ENCODE results near the gene UBE4B. TPM values are rescaled to one million over a fixed set of nuclear protein-coding genes. Genes with fewer than 3 reads are reported as not detected.

Gene UBE4B
- total and polyA plus RNA-seq, 10 of the 15 experiments (the other 5 are each of a cell fraction or from before 2014, with no cell fraction given): 2.9 to 32.6 (median 20.7) TPM

DNA sequence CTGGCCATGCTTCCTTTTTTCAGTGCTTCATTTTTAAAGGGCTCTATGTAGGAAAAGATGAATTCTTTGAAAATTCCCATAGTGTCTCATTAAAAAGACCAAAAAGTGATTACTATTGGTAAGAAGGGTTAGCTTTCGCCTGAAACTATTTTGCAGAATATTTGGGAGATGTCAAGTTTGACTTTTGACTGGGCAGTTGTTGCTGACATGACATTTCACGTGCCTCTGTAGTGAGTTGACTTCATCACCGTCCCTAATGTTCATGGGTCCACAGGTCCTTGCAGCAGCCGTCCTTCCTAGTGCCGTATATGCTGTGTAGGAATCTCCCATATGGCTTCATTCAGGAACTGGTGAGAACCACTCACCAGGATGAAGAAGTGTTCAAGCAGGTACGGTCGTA, 88.9 kb downstream of the UBE4B start (continued):
- no peak for TF ChIP-seq NR2F1 (conservative IDR thresholded peaks at IDR 0.05)
- TF ChIP-seq HDAC6 (IDR thresholded peaks at IDR 0.05; ENCODE audit: unreplicated experiment): no peak
- TF ChIP-seq RUNX3 (IDR thresholded peaks at IDR 0.05; ENCODE audit: low read length): no peak
- no peak for TF ChIP-seq SP1 (IDR thresholded peaks at IDR 0.05; ENCODE audit: low read depth, low read length)
- TF ChIP-seq ZNF217 (IDR thresholded peaks at IDR 0.05): no peak
- TF ChIP-seq, protein P1, sequence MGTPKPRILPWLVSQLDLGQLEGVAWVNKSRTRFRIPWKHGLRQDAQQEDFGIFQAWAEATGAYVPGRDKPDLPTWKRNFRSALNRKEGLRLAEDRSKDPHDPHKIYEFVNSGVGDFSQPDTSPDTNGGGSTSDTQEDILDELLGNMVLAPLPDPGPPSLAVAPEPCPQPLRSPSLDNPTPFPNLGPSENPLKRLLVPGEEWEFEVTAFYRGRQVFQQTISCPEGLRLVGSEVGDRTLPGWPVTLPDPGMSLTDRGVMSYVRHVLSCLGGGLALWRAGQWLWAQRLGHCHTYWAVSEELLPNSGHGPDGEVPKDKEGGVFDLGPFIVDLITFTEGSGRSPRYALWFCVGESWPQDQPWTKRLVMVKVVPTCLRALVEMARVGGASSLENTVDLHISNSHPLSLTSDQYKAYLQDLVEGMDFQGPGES (IDR thresholded peaks at IDR 0.05): no peak
- TF ChIP-seq NFIC (IDR thresholded peaks at IDR 0.05; ENCODE audit: low read depth, low read length): no peak
- TF ChIP-seq, protein P2, sequence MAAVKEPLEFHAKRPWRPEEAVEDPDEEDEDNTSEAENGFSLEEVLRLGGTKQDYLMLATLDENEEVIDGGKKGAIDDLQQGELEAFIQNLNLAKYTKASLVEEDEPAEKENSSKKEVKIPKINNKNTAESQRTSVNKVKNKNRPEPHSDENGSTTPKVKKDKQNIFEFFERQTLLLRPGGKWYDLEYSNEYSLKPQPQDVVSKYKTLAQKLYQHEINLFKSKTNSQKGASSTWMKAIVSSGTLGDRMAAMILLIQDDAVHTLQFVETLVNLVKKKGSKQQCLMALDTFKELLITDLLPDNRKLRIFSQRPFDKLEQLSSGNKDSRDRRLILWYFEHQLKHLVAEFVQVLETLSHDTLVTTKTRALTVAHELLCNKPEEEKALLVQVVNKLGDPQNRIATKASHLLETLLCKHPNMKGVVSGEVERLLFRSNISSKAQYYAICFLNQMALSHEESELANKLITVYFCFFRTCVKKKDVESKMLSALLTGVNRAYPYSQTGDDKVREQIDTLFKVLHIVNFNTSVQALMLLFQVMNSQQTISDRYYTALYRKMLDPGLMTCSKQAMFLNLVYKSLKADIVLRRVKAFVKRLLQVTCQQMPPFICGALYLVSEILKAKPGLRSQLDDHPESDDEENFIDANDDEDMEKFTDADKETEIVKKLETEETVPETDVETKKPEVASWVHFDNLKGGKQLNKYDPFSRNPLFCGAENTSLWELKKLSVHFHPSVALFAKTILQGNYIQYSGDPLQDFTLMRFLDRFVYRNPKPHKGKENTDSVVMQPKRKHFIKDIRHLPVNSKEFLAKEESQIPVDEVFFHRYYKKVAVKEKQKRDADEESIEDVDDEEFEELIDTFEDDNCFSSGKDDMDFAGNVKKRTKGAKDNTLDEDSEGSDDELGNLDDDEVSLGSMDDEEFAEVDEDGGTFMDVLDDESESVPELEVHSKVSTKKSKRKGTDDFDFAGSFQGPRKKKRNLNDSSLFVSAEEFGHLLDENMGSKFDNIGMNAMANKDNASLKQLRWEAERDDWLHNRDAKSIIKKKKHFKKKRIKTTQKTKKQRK (IDR thresholded peaks at IDR 0.05; ENCODE audit: low read depth, low read length): no peak
- TF ChIP-seq FOXK2 (IDR thresholded peaks at IDR 0.05): no peak

DNA sequence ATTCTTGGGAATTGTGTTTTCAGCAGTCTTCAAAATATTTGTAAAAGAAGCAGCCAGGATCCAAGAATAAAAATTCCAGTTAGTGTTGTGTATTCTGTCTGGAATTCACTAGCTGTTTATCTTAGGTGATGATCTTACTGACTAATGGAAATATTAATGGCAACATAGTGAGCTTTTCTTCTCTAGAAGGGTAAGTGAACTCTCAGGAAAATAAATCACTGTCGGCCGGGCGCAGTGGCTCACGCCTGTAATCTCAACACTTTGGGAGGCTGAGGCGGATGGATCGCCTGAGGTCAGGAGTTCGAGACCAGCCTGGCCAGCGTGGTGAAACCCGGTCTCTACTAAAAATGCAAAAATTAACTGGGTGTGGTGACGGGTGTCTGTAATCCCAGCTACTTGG, 90.2 kb downstream of the UBE4B start:
- ATAC-seq (no peak), DNase-seq (ENCODE audit: low read depth, low spot score) (no peak), FAIRE-seq (no peak)
- CTCF ChIA-PET: interaction anchor here (0.7 kb wide), 1 partner anchor 42 kb away, joined by 3 read pairs; no protein-coding TSS in a partner anchor
- POLR2A ChIA-PET: interaction anchor here (1.0 kb wide), 1 partner anchor 38 kb away, joined by 3 read pairs; no protein-coding TSS in a partner anchor
- H3K9me3 ChIP-seq (replicated peaks; ENCODE audit: control insufficient read depth, insufficient read depth, low read length): no peaks in the 10 kb centered on the region
- peaks cover 0 to 4% of the 10 kb centered on the region in 2 experiments; a peak in 3 of 4 replicates for H3K36me3 ChIP-seq (ENCODE audit: control insufficient read depth in 2 of 2, insufficient read depth in 2 of 2, low read length in 1 of 2)
- in situ Hi-C loops (cut with MboI) (no loop called here), intact Hi-C loops (cut with micrococcal nuclease; ENCODE audit: unreplicated experiment) (loop anchor here (10.0 kb wide), 1 partner anchor 212 kb away; no protein-coding TSS in a partner anchor)
- no peak overlapping the region for H3K4me2 ChIP-seq (ENCODE audit: control insufficient read depth, insufficient read depth)
- H3K4me1 ChIP-seq (ENCODE audit: control insufficient read depth, insufficient read depth, low read length): no peaks in the 10 kb centered on the region
- 100% methylated on average over 10 of the region's 10 CpGs for WGBS (ENCODE audit: insufficient coverage, insufficient replicate concordance, low lambda C conversion rate, missing lambda C conversion rate)
- RAD21 ChIA-PET (ENCODE audit: unreplicated experiment): interaction anchor here (0.7 kb wide), 1 partner anchor 68 kb away, joined by 3 read pairs; no protein-coding TSS in a partner anchor
- no peaks in the 10 kb centered on the region for H3K27me3 ChIP-seq (replicated peaks in 1 of 2; ENCODE audit: control insufficient read depth in 2 of 2, insufficient read depth in 2 of 2, low read length in 1 of 2)
- H3K4me3 ChIP-seq: no peak overlapping the region
- BruUV-seq (replicated peaks): no TSS peak
- H4K20me1 ChIP-seq (ENCODE audit: control insufficient read depth, insufficient read depth): no peaks in the 10 kb centered on the region
- H3K27ac ChIP-seq (ENCODE audit: control insufficient read depth, insufficient read depth): no peak overlapping the region
- H2AFZ ChIP-seq (ENCODE audit: control insufficient read depth, low read depth, low read length): no peak overlapping the region
- H3K9ac ChIP-seq (ENCODE audit: control insufficient read depth, insufficient read depth, low read length): no peak overlapping the region
- H3K79me2 ChIP-seq (ENCODE audit: control insufficient read depth, insufficient read depth, low read length): no peaks in the 10 kb centered on the region
- SMC1A ChIA-PET (ENCODE audit: uncharacterized antibody, unreplicated experiment): interaction anchor here (1.2 kb wide), 1 partner anchor 86 kb away, joined by 3 read pairs; no protein-coding TSS in a partner anchor
- TF ChIP-seq, protein P3, sequence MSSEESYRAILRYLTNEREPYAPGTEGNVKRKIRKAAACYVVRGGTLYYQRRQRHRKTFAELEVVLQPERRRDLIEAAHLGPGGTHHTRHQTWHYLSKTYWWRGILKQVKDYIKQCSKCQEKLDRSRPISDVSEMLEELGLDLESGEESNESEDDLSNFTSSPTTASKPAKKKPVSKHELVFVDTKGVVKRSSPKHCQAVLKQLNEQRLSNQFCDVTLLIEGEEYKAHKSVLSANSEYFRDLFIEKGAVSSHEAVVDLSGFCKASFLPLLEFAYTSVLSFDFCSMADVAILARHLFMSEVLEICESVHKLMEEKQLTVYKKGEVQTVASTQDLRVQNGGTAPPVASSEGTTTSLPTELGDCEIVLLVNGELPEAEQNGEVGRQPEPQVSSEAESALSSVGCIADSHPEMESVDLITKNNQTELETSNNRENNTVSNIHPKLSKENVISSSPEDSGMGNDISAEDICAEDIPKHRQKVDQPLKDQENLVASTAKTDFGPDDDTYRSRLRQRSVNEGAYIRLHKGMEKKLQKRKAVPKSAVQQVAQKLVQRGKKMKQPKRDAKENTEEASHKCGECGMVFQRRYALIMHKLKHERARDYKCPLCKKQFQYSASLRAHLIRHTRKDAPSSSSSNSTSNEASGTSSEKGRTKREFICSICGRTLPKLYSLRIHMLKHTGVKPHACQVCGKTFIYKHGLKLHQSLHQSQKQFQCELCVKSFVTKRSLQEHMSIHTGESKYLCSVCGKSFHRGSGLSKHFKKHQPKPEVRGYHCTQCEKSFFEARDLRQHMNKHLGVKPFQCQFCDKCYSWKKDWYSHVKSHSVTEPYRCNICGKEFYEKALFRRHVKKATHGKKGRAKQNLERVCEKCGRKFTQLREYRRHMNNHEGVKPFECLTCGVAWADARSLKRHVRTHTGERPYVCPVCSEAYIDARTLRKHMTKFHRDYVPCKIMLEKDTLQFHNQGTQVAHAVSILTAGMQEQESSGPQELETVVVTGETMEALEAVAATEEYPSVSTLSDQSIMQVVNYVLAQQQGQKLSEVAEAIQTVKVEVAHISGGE (CRISPR knock-in tag; IDR thresholded peaks at IDR 0.05): no peak
- no peak for TF ChIP-seq STAT3 (IDR thresholded peaks at IDR 0.05; ENCODE audit: low read depth, low read length)
- TF ChIP-seq IKZF1 (conservative IDR thresholded peaks at IDR 0.05): no peak
- TF ChIP-seq IRF4 (IDR thresholded peaks at IDR 0.05; ENCODE audit: low read depth, low read length): no peak
- no peak for TF ChIP-seq CBX3 (IDR thresholded peaks at IDR 0.05; ENCODE audit: borderline replicate concordance, low read depth)
